Measurements from ENCODE around the gene SELENOS.
A peak's percentile ranks its signal among the peaks of the same experiment; 100 is the strongest.

Gene SELENOS

GRCh38 chr15:101250873-101251829 is 26.1 kb downstream of the SELENOS start:
- peak; percentile 85 for DNase-seq (ENCODE audit: low spot score)

GRCh38 chr15:101250341-101250831 is 26.9 kb downstream of the SELENOS start:
- DNase-seq (ENCODE audit: low spot score): no peak

DNA sequence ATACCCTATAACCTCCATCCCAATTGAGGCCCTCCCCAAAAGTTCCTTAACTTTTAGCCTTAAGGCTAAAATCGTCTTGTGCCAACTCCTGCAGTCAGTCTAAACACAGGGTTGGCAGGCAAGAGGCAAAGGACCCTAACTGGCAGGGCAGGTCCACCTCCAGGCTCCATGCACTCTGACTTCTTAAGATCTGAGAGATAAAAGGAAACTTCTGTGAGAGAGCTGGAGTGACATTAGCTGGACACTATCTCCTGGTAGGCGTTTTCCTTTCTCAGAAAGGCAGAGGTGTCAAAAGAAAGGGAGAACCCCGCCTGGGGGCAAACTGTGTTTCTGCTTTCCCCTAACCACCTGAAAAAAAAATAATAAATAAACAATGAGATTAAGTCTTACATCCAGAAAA is 29.0 kb downstream of the SELENOS start:
- no peak for DNase-seq (ENCODE audit: low spot score)

- no peak for DNase-seq (ENCODE audit: low spot score)
Observed at GRCh38 chr15:101246824-101247745, 30.2 kb downstream of the SELENOS start.

DNA sequence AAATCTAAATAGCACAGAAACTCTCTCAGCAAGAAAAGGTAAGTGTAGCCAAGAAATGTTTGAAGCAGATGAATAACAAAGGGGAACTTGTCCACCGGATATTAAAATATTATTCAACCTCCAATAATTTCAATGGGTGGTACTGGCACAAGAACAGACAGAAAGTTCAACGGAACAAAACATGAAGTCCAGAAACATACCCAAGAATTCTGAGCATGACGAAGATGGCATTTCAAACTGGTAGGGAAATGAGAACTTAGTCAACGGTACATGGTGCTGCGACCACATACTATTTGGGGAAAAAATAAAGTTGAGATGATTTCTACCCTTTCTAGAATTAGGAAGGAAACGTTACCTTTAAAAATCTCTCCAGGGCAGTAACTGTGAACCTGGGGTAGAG is 30.9 kb downstream of the SELENOS start:
- no peak for DNase-seq (ENCODE audit: low spot score)

- DNase-seq (ENCODE audit: low spot score): no peak
Observed at GRCh38 chr15:101244889-101245668, 32.2 kb downstream of the SELENOS start.

DNA sequence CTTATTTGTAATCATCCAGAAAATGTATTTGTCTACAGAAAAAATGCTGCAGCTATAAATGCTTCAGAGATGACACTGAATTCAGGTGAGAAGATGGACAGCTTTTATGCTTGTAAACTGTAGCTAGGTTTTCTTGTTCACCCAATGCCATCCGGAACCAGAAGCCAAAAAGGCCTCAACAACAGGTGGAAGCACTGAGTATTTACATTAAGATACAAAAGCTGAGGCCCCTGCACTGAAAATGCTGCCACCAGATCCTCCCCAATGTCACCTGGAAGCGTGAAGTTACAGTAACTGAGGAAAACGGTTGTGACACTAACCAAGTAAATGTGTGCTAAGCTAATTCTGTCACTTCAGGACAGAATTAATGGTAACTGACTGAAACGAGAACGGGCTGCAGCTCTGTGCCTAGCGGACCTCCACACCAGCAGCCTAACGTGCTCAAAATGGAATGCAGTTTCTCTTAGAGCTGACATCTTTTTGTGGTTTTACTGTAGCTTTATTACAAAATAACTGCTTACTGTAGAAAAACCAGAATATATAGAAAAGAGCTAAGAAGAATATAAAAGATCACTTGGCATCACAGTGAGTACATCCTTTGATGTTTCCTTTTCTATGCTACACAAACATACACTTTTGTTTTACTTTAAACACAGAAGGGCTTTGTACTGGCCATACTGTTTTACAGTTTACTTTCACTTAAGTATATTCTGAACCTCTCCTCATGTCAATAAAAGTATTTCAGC is 33.1 kb downstream of the SELENOS start:
- no peak for DNase-seq (ENCODE audit: low spot score)

DNA sequence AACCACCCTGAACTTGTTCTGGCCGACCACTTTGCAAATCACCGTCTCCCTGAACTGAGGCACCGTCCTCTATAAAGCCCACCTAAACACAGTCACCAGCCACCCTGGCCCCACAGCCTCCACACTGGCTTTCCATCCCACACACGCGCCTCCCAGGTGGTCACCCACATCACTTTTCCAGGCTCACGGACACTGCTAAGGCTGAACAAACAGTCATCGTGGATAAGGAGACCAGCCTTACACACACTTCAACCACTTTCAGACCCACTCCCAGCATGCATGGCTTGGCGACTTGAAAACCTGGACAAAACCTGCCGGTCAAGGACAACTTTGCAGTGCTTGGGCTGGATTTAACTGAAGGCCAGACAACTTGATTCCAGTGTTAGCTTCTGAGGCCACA is 33.9 kb downstream of the SELENOS start:
- DNase-seq (ENCODE audit: low spot score): no peak

- DNase-seq (ENCODE audit: low spot score): peak; percentile 73
Observed at GRCh38 chr15:101242999-101243336, 34.3 kb downstream of the SELENOS start.

GRCh38 chr15:101242160-101242998 is 34.9 kb downstream of the SELENOS start:
- DNase-seq (ENCODE audit: low spot score): no peak

- no peak for DNase-seq (ENCODE audit: low spot score)
Observed at GRCh38 chr15:101240358-101240757, 36.9 kb downstream of the SELENOS start.

- no peak for DNase-seq (ENCODE audit: low spot score)
Observed at GRCh38 chr15:101239724-101240136, 37.6 kb downstream of the SELENOS start.

DNA sequence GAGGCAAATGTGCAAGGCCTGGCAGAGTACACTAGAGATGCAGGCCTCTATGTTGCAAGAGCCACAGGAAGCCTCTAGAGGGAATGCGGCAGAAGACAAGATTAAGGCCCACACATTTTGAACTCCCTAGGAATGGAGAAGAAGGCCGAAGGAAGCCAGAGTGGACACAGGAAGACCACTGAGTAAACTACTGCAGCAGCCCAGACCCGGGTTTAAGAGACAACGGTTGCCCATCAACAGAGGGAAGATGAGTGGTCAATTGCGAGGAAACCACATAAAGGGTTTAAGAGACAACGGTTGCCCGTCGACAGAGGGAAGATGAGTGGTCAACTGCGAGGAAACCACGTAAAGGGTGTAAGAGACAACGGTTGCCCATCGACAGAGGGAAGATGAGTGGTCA is 40.0 kb downstream of the SELENOS start:
- no peak for DNase-seq (ENCODE audit: low spot score)

- DNase-seq (ENCODE audit: low spot score): no peak
Observed at GRCh38 chr15:101233651-101234280, 43.5 kb downstream of the SELENOS start.

- no peak for DNase-seq (ENCODE audit: low spot score)
Observed at GRCh38 chr15:101232677-101233076, 44.6 kb downstream of the SELENOS start.

DNA sequence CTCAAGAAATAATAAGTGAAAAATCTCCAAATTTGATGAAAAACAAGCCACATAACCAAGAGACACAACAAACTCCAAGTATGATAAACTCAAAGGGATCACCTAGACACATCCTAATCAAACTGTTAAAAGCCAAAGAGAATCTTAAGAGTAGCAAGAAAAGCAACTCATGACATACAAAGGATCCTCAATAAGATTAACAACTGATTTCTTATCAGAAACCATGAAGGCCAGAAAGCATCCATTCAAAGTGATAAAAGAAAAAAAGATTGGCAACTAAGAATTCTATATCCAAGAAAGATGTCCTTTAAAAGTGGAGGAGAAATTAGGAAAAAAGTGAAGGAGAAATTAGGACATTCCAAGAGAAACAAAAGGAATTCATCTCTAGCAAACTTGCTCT is 49.0 kb downstream of the SELENOS start:
- no peak for DNase-seq (ENCODE audit: low spot score)

DNA sequence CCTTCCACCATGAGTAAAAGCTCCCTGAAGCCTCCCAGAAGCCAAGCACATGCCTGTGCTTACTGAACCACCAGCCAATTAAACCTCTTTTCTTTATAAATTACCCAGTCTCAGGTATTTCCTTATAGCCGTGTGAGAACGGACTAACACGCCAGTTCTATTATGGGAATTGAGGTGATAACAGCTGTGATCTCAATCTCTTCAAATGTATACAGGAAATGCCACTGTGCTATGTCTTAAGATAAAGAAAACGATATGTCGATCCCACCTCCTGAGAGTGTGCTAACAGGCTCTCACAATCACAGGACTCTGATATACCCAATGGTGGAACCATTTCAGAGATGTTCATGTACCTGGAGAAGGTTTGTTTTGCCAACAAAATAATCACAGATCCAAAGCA is 51.6 kb downstream of the SELENOS start:
- no peak for DNase-seq (ENCODE audit: low spot score)

Measured in D341Med (cell line).